Hepatocyte (in vitro differentiated cells): ENCODE measurements around the gene FAM234A.

Experiments used
- EZH2 ChIP-seq: fragments of 200-600 bp; sonication (generic); IDR thresholded peaks from 2 replicates; pipeline ENCODE4 v1.6.1; 2016; ENCODE audit warnings: antibody characterized with exemption, mild to moderate bottlenecking, borderline replicate concordance
- EZH2phosphoT487 ChIP-seq: fragments of 200-600 bp; sonication (generic); IDR thresholded peaks from one replicate; pipeline ENCODE4 v1.6.1; 2018; ENCODE audit warnings: antibody characterized with exemption, mild to moderate bottlenecking, low read depth, moderate library complexity; ENCODE audit not compliant: unreplicated experiment, severe bottlenecking
- TF ChIP-seq, protein P1 (sequence below): fragments of 200-600 bp; sonication (generic); IDR thresholded peaks from 2 replicates; pipeline ENCODE4 v1.5.1; 2016; ENCODE audit warnings: antibody characterized with exemption, mild to moderate bottlenecking; ENCODE audit not compliant: poor library complexity

GRCh38 chr16:297832-298231 lies 63.2 kb downstream of the FAM234A start:
- TF ChIP-seq, protein P1, sequence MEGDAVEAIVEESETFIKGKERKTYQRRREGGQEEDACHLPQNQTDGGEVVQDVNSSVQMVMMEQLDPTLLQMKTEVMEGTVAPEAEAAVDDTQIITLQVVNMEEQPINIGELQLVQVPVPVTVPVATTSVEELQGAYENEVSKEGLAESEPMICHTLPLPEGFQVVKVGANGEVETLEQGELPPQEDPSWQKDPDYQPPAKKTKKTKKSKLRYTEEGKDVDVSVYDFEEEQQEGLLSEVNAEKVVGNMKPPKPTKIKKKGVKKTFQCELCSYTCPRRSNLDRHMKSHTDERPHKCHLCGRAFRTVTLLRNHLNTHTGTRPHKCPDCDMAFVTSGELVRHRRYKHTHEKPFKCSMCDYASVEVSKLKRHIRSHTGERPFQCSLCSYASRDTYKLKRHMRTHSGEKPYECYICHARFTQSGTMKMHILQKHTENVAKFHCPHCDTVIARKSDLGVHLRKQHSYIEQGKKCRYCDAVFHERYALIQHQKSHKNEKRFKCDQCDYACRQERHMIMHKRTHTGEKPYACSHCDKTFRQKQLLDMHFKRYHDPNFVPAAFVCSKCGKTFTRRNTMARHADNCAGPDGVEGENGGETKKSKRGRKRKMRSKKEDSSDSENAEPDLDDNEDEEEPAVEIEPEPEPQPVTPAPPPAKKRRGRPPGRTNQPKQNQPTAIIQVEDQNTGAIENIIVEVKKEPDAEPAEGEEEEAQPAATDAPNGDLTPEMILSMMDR, result no peak
- TF ChIP-seq EZH2 (no peak), EZH2phosphoT487 (no peak)
